Measurements from ENCODE around the gene ETS1. TPM values are rescaled to one million over a fixed set of nuclear protein-coding genes. Genes with fewer than 3 reads are reported as not detected.

ETS1 gene
- total and polyA plus RNA-seq, 4 donors, result 20.7 to 154 (median 78.7) TPM

GRCh38 chr11:128626913-128627665 is 39.7 kb upstream of the ETS1 start:
- peaks cover 0 to 22% (median 5%) of the 10 kb centered on the region in 5 donors for H3K4me1 ChIP-seq (ENCODE audit: control insufficient read depth in 5 of 5, insufficient read depth in 5 of 5, low read length in 5 of 5)
- 71 to 73% methylated on average over 16 of the region's 16 CpGs for WGBS, 2 donors
- H3K9me3 ChIP-seq (ENCODE audit: control insufficient read depth in 4 of 4, insufficient read depth in 3 of 4, low read length in 3 of 4), result no peaks in the 10 kb centered on the region
- H3K27ac ChIP-seq (ENCODE audit: low read depth in 1 of 2, low read length in 1 of 2), result peak overlapping the region in 1 of 2 donors; percentile 8
- DNase-seq (peak; percentile 29 to 59 (median 59)), ATAC-seq (ENCODE audit: insufficient read depth, low FRiP score) (no peak)
- TF ChIP-seq CTCF (IDR thresholded peaks at IDR 0.05; ENCODE audit: control extremely low read depth, extremely low read depth), result no peak
- H3K4me3 ChIP-seq, result no peak overlapping the region
- no peaks in the 10 kb centered on the region for H3K27me3 ChIP-seq (ENCODE audit: control insufficient read depth in 3 of 3, insufficient read depth in 3 of 3, low read length in 2 of 3)
- no peaks in the 10 kb centered on the region for H3K36me3 ChIP-seq (ENCODE audit: control insufficient read depth in 4 of 4, insufficient read depth in 4 of 4, low read length in 4 of 4)
- no peak overlapping the region for H3K9ac ChIP-seq (ENCODE audit: insufficient read depth in 1 of 2, low read length in 2 of 2)

GRCh38 chr11:128625746-128626145 is 38.4 kb upstream of the ETS1 start:
- H3K9ac ChIP-seq (ENCODE audit: insufficient read depth in 1 of 2, low read length in 2 of 2), result no peak overlapping the region
- no peaks in the 10 kb centered on the region for H3K27me3 ChIP-seq (ENCODE audit: control insufficient read depth in 3 of 3, insufficient read depth in 3 of 3, low read length in 2 of 3)
- H3K9me3 ChIP-seq (ENCODE audit: control insufficient read depth in 4 of 4, insufficient read depth in 3 of 4, low read length in 3 of 4), result no peaks in the 10 kb centered on the region
- no peak for TF ChIP-seq CTCF (IDR thresholded peaks at IDR 0.05; ENCODE audit: control extremely low read depth, extremely low read depth)
- H3K4me3 ChIP-seq, result no peak overlapping the region
- WGBS, 2 donors, result 95 to 98% methylated on average over 2 of the region's 2 CpGs
- ATAC-seq (ENCODE audit: insufficient read depth, low FRiP score) (no peak), DNase-seq (no peak)
- peaks cover 0 to 35% (median 6%) of the 10 kb centered on the region in 5 donors for H3K4me1 ChIP-seq (ENCODE audit: control insufficient read depth in 5 of 5, insufficient read depth in 5 of 5, low read length in 5 of 5)
- no peak overlapping the region for H3K27ac ChIP-seq (ENCODE audit: low read depth in 1 of 2, low read length in 1 of 2)
- H3K36me3 ChIP-seq (ENCODE audit: control insufficient read depth in 4 of 4, insufficient read depth in 4 of 4, low read length in 4 of 4), result no peaks in the 10 kb centered on the region

GRCh38 chr11:128625326-128625725 is 38.0 kb upstream of the ETS1 start:
- DNase-seq (no peak), ATAC-seq (ENCODE audit: insufficient read depth, low FRiP score) (no peak)
- Histone ChIP-seq H3K4me3 (no peak overlapping the region), H3K9me3 (ENCODE audit: control insufficient read depth in 4 of 4, insufficient read depth in 3 of 4, low read length in 3 of 4) (no peaks in the 10 kb centered on the region), H3K27ac (ENCODE audit: low read depth in 1 of 2, low read length in 1 of 2) (no peak overlapping the region), H3K9ac (ENCODE audit: insufficient read depth in 1 of 2, low read length in 2 of 2) (no peak overlapping the region), H3K36me3 (ENCODE audit: control insufficient read depth in 4 of 4, insufficient read depth in 4 of 4, low read length in 4 of 4) (no peaks in the 10 kb centered on the region), H3K4me1 (ENCODE audit: control insufficient read depth in 5 of 5, insufficient read depth in 5 of 5, low read length in 5 of 5) (peaks cover 0 to 38% (median 6%) of the 10 kb centered on the region in 5 donors), H3K27me3 (ENCODE audit: control insufficient read depth in 3 of 3, insufficient read depth in 3 of 3, low read length in 2 of 3) (no peaks in the 10 kb centered on the region)
- no peak for TF ChIP-seq CTCF (IDR thresholded peaks at IDR 0.05; ENCODE audit: control extremely low read depth, extremely low read depth)
- WGBS, 2 donors, result 51 to 77% methylated on average over 8 of the region's 8 CpGs

Data from lung (tissue), 12 donors.